ENCODE results near the gene SIN3B. TPM values are rescaled to one million over a fixed set of nuclear protein-coding genes. Genes with fewer than 3 reads are reported as not detected.
A peak's percentile ranks its signal among the peaks of the same experiment; 100 is the strongest.

The SIN3B gene
- total and polyA plus RNA-seq, 12 donors, result 22.8 to 133 (median 35.9) TPM

- Histone ChIP-seq H3K4me1 (replicated peaks in 1 of 2) (no peaks in the 10 kb centered on the region), H3K27me3 (no peaks in the 10 kb centered on the region), H3K36me3 (replicated peaks in 1 of 2) (no peaks in the 10 kb centered on the region), H3K4me3 (no peak overlapping the region), H3K27ac (no peak overlapping the region), H3K9me3 (replicated peaks in 1 of 3) (no peaks in the 10 kb centered on the region)
- WGBS, 4 donors, result 88 to 95% (median 93%) methylated on average over 10 to 16 of the region's 16 CpGs
- DNase-seq, result no peak
- TF ChIP-seq POLR2A (IDR thresholded peaks at IDR 0.05), result no peak
- TF ChIP-seq CTCF (IDR thresholded peaks at IDR 0.05), result no peak
- intact Hi-C loops (cut with DNase I), result no loop called here
Observed at GRCh38 chr19:16799740-16800139, 29.5 kb upstream of the SIN3B start.

GRCh38 chr19:16801600-16802013 is 27.6 kb upstream of the SIN3B start:
- 55 to 60% (median 56%) methylated on average over 8 of the region's 8 CpGs for WGBS, 4 donors
- Histone ChIP-seq H3K27ac (no peak overlapping the region), H3K9me3 (replicated peaks in 1 of 3) (no peaks in the 10 kb centered on the region)

GRCh38 chr19:16804176-16804575 is 25.0 kb upstream of the SIN3B start:
- no peak for DNase-seq
- H3K27ac ChIP-seq, result no peak overlapping the region
- no peaks in the 10 kb centered on the region for H3K36me3 ChIP-seq (replicated peaks in 1 of 2)
- WGBS, 4 donors, result 81 to 90% (median 89%) methylated on average over 4 of the region's 4 CpGs
- H3K4me3 ChIP-seq, result no peak overlapping the region
- no peaks in the 10 kb centered on the region for H3K27me3 ChIP-seq
- H3K4me1 ChIP-seq (replicated peaks in 1 of 2), result no peaks in the 10 kb centered on the region
- intact Hi-C loops (cut with DNase I), result no loop called here
- TF ChIP-seq POLR2A (IDR thresholded peaks at IDR 0.05) (no peak), CTCF (IDR thresholded peaks at IDR 0.05) (no peak)
- no peaks in the 10 kb centered on the region for H3K9me3 ChIP-seq (replicated peaks in 1 of 3)

More at GRCh38 chr19:16801600-16802013, 27.6 kb upstream of the SIN3B start:
- H3K4me3 ChIP-seq, result no peak overlapping the region
- no peak for TF ChIP-seq CTCF (IDR thresholded peaks at IDR 0.05)
- TF ChIP-seq POLR2A (IDR thresholded peaks at IDR 0.05), result no peak
- no peaks in the 10 kb centered on the region for H3K36me3 ChIP-seq (replicated peaks in 1 of 2)
- intact Hi-C loops (cut with DNase I), result no loop called here
- H3K27me3 ChIP-seq, result no peaks in the 10 kb centered on the region
- H3K4me1 ChIP-seq (replicated peaks in 1 of 2), result no peaks in the 10 kb centered on the region
- DNase-seq, result peak in 5 of 7 donors; percentile 27 to 54 (median 41)

- no peak for DNase-seq
- Histone ChIP-seq H3K9me3 (replicated peaks in 1 of 3) (no peaks in the 10 kb centered on the region), H3K4me1 (replicated peaks in 1 of 2) (no peaks in the 10 kb centered on the region), H3K4me3 (no peak overlapping the region), H3K36me3 (replicated peaks in 1 of 2) (no peaks in the 10 kb centered on the region), H3K27ac (no peak overlapping the region), H3K27me3 (no peaks in the 10 kb centered on the region)
- intact Hi-C loops (cut with DNase I), result no loop called here
- TF ChIP-seq POLR2A (IDR thresholded peaks at IDR 0.05) (no peak), CTCF (IDR thresholded peaks at IDR 0.05) (no peak)
- 80 to 88% (median 86%) methylated on average over 18 to 31 of the region's 31 CpGs for WGBS, 4 donors
Observed at GRCh38 chr19:16807549-16808284, 21.5 kb upstream of the SIN3B start.

All from adrenal gland (tissue), 12 donors.